Testis (tissue), 3 donors: ENCODE results near the gene GNPTAB. TPM values are rescaled to one million over a fixed set of nuclear protein-coding genes. Genes with fewer than 3 reads are reported as not detected.

Experiments used
- DNase-seq: peaks from one replicate; pipeline ENCODE4 v3.0.0-alpha.2; 2019
- H3K27ac ChIP-seq, 2 donors: fragments of 200-600 bp; sonication (generic); one replicate each; pipeline ENCODE4 v1.5.1; 2019
- H3K27me3 ChIP-seq: fragments of 200-600 bp; sonication (generic); one replicate; pipeline ENCODE4 v1.5.1; 2019
- H3K36me3 ChIP-seq: fragments of 200-600 bp; sonication (generic); one replicate; pipeline ENCODE4 v1.5.1; 2017; ENCODE audit warnings: low read depth; ENCODE audit errors: missing control alignments
- H3K4me1 ChIP-seq: fragments of 200-600 bp; sonication (generic); one replicate; pipeline ENCODE4 v1.5.1; 2019
- H3K4me3 ChIP-seq, 2 donors: fragments of 200-600 bp; sonication (generic); one replicate each; pipeline ENCODE4 v1.5.1; 2017 to 2019
- H3K9me3 ChIP-seq: fragments of 200-600 bp; sonication (generic); one replicate; pipeline ENCODE4 v1.5.1; 2017
- POLR2A ChIP-seq: fragments of 450-650 bp; IDR thresholded peaks from one replicate; pipeline ENCODE4 v1.6.1; 2017; ENCODE audit warnings: antibody characterized with exemption, mild to moderate bottlenecking, moderate library complexity
- WGBS, 2 donors: methylation state at CpG; one replicate each; pipeline ENCODE4 v1.1.5; 2018; 5-methylcytosine and 5-hydroxymethylcytosine counted together
- intact Hi-C: fragments of 100-400 bp; cut with DNase I; formaldehyde crosslinking; loops from one replicate; pipeline ENCODE4 v1.15.1; 2023; ENCODE audit warnings: low total_unique reads
- polyA plus RNA-seq: library from polyadenylated mRNA; stranded (reverse); fragments of 350-450 nt; fragmentation: Illumina TruSeq; extraction: RNeasy Lipid Tissue Mini Kit (QIAGEN cat#74804); gene quantifications from one replicate; pipeline ENCODE4 v1.2.3, GENCODE V29; 2014; ENCODE audit warnings: low read depth, low replicate concordance; ENCODE audit not compliant: insufficient read depth
- total RNA-seq, 2 donors: library from RNA; depleted of rRNA; stranded (reverse); fragments of >200 nt; gene quantifications; one replicate each; pipeline ENCODE4 v1.2.3, GENCODE V29; 2016
- TF ChIP-seq, protein P1 (sequence below), 3 experiments: fragments of 450-650 bp in 2 of 3; fragments of 200-600 bp in 1 of 3; sonication (generic) in 1 of 3; IDR thresholded peaks; one replicate each; pipeline ENCODE4 v1.5.1; 2016 to 2019; ENCODE audit warnings: antibody characterized with exemption in 3 of 3, mild to moderate bottlenecking in 2 of 3, moderate library complexity in 1 of 3

The GNPTAB gene
- total and polyA plus RNA-seq, 3 donors from 2014 or later = 19.1 to 41.3 (median 39.6) TPM

DNA sequence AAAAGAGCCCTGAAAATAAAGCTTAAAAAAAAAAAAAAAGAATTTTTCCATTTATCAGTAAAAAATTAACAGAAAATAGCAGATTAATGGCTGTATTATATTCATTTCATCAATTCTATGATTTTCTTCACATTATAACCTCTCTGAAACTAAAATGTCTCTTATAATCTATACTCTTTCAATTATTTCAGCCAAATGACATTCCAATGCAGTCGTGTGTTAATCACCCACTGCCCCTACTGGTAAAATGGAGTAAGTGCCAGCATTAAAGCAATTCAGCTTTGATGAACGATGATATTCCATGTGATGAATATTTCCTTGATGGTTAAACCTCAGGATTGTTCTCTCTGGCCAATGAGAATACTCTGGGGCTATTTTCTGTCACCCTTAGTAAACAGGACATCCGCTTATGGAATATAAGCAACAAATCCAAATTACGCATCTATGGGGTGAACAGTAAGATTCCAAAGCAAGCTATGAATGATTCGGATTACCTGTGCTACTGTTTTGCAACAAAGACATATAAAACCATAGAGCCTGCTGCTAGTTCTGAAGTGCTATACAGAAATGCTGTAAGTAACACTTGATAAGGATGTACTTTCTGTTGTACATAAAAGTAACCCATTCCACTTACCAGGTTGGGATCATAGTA, 71.2 kb downstream of the GNPTAB start:
- Histone ChIP-seq H3K4me3 (no peak overlapping the region), H3K36me3 (no peaks in the 10 kb centered on the region), H3K27me3 (no peaks in the 10 kb centered on the region), H3K4me1 (no peaks in the 10 kb centered on the region), H3K27ac (no peak overlapping the region), H3K9me3 (no peaks in the 10 kb centered on the region)
- TF ChIP-seq, protein P1, sequence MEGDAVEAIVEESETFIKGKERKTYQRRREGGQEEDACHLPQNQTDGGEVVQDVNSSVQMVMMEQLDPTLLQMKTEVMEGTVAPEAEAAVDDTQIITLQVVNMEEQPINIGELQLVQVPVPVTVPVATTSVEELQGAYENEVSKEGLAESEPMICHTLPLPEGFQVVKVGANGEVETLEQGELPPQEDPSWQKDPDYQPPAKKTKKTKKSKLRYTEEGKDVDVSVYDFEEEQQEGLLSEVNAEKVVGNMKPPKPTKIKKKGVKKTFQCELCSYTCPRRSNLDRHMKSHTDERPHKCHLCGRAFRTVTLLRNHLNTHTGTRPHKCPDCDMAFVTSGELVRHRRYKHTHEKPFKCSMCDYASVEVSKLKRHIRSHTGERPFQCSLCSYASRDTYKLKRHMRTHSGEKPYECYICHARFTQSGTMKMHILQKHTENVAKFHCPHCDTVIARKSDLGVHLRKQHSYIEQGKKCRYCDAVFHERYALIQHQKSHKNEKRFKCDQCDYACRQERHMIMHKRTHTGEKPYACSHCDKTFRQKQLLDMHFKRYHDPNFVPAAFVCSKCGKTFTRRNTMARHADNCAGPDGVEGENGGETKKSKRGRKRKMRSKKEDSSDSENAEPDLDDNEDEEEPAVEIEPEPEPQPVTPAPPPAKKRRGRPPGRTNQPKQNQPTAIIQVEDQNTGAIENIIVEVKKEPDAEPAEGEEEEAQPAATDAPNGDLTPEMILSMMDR (IDR thresholded peaks at IDR 0.05) = peak; percentile 48 to 72 (median 72)
- TF ChIP-seq POLR2A = no peak
- intact Hi-C loops = no loop called here
- 69 to 75% methylated on average over 5 of the region's 5 CpGs for WGBS, 2 donors
- DNase-seq = no peak

DNA sequence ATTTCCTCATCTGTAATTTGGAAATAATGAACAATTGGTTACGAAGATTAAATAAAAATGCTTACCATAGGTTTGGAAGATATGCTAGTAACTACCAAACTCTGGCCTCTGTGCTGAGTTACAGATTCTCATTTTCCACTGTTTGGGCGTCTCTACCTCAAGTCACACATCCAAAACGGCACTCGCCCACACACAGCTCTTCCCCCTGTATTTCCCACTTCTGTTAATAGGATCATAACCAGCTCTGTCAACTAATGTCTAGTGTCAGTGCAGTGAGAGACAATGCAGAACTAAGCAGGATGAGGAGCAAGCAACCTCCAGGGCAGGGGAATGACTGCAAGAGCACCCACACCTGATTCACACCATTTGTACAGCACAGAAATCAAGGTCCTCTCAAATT, 80.6 kb downstream of the GNPTAB start:
- no peak for DNase-seq
- Histone ChIP-seq H3K27me3 (no peaks in the 10 kb centered on the region), H3K4me1 (no peaks in the 10 kb centered on the region), H3K36me3 (no peaks in the 10 kb centered on the region), H3K27ac (no peak overlapping the region), H3K9me3 (no peaks in the 10 kb centered on the region), H3K4me3 (no peak overlapping the region)
- TF ChIP-seq, protein P1 (IDR thresholded peaks at IDR 0.05) = no peak
- TF ChIP-seq POLR2A = no peak
- WGBS, 2 donors = 89 to 97% methylated on average over 4 of the region's 4 CpGs
- intact Hi-C loops = no loop called here

DNA sequence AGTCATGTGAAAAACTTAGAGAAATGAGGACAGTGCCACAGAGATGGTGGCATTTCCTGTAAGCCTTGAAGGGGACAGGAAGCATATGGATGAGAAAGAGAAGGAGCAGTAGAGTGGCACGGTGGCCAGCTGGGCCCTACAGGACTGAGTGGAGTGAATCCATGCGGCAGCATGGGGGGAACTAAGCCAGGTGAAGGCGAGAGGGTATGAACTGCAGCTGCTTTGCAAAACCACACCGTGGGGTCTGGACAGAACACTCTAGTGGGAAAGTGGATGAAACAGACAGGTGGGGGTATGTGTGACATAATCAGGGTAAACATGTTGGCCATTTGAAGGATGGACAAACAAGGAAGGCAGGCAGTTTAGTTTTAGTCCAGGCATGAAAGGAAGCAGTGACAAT, 81.1 kb downstream of the GNPTAB start:
- WGBS, 2 donors = 88 to 92% methylated on average over 4 of the region's 4 CpGs
- TF ChIP-seq, protein P1 (IDR thresholded peaks at IDR 0.05) = no peak
- TF ChIP-seq POLR2A = no peak
- intact Hi-C loops = no loop called here
- DNase-seq = no peak
- Histone ChIP-seq H3K27ac (no peak overlapping the region), H3K36me3 (no peaks in the 10 kb centered on the region), H3K27me3 (no peaks in the 10 kb centered on the region), H3K4me1 (no peaks in the 10 kb centered on the region), H3K9me3 (no peaks in the 10 kb centered on the region), H3K4me3 (no peak overlapping the region)

DNA sequence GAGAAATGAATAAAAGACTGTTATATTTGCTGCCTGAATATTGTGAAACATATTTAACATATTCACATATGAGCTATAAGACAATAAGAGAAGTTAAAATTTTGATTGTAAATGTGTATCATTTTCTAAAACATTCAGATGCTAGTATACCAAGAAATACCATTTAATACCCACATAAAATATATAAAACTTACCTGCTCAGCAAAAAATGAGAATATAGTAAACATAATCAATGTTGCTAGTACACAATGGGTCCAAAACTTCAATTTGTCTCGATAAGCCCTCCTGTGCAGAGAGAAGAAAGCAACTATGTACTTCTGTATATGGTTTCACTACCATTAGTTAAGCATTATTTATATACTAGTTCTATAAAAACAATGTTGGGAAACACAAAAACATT, 81.9 kb downstream of the GNPTAB start:
- H3K27me3 ChIP-seq = no peaks in the 10 kb centered on the region
- no peak overlapping the region for H3K4me3 ChIP-seq
- intact Hi-C loops = no loop called here
- H3K9me3 ChIP-seq = no peaks in the 10 kb centered on the region
- H3K27ac ChIP-seq = no peak overlapping the region
- H3K36me3 ChIP-seq = no peaks in the 10 kb centered on the region
- 90 to 97% methylated on average over 1 of the region's 1 CpG for WGBS, 2 donors
- TF ChIP-seq, protein P1 (IDR thresholded peaks at IDR 0.05) = no peak
- TF ChIP-seq POLR2A = no peak
- DNase-seq = no peak
- no peaks in the 10 kb centered on the region for H3K4me1 ChIP-seq

DNA sequence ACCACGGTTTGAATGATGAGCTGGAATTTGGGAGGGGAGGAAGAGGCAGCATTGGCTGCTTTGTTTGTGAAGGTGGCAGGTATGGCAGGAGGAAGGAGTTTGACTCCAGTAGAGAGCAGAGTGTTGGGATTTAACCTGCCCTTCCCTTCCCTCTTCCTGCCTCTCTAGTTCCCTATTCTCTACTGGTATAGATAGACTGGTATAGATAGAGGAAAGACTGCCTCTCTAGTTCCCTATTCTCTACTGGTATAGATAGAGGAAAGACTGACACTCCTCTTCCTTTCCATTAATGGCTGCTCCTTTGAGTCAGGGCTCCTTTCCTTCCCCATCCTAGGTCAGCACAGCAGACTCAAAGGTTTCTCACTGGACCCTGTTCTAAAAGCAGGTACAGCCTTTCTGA, 83.1 kb downstream of the GNPTAB start:
- no peak overlapping the region for H3K4me3 ChIP-seq
- H3K4me1 ChIP-seq = no peaks in the 10 kb centered on the region
- H3K9me3 ChIP-seq = no peaks in the 10 kb centered on the region
- DNase-seq = no peak
- WGBS, 2 donors = 67 to 71% methylated on average over 1 of the region's 1 CpG
- no peaks in the 10 kb centered on the region for H3K36me3 ChIP-seq
- no peak overlapping the region for H3K27ac ChIP-seq
- intact Hi-C loops = no loop called here
- H3K27me3 ChIP-seq = no peaks in the 10 kb centered on the region
- TF ChIP-seq POLR2A = no peak
- TF ChIP-seq, protein P1 (IDR thresholded peaks at IDR 0.05) = no peak
